ENCODE measurements around the gene SESN3.
A peak's percentile ranks its signal among the peaks of the same experiment; 100 is the strongest.
"Not testable (repeated sequence)": the region's sequence is repeated elsewhere in the genome, so short reads cannot be mapped to it uniquely, and the experiment has no call there.

SESN3 gene, protein sequence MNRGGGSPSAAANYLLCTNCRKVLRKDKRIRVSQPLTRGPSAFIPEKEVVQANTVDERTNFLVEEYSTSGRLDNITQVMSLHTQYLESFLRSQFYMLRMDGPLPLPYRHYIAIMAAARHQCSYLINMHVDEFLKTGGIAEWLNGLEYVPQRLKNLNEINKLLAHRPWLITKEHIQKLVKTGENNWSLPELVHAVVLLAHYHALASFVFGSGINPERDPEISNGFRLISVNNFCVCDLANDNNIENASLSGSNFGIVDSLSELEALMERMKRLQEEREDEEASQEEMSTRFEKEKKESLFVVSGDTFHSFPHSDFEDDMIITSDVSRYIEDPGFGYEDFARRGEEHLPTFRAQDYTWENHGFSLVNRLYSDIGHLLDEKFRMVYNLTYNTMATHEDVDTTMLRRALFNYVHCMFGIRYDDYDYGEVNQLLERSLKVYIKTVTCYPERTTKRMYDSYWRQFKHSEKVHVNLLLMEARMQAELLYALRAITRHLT

GRCh38 chr11:95231127-95231880 is at the start of gene SESN3:
Gene SESN3 (minus strand): TSS chr11:95231202. CDS start chr11:95230860, 342 bp downstream.
- peak; percentile 100 for DNase-seq (ENCODE audit: low spot score)

- DNase-seq (ENCODE audit: low spot score) = no peak
These were observed 49.2 kb upstream of the SESN3 start for GRCh38 chr11:95279921-95280868.

- no peak for DNase-seq (ENCODE audit: low spot score)
These were observed 46.9 kb upstream of the SESN3 start for GRCh38 chr11:95277868-95278267.

- no peak for DNase-seq (ENCODE audit: low spot score)
These were observed 45.1 kb upstream of the SESN3 start for GRCh38 chr11:95276139-95276538.

DNA sequence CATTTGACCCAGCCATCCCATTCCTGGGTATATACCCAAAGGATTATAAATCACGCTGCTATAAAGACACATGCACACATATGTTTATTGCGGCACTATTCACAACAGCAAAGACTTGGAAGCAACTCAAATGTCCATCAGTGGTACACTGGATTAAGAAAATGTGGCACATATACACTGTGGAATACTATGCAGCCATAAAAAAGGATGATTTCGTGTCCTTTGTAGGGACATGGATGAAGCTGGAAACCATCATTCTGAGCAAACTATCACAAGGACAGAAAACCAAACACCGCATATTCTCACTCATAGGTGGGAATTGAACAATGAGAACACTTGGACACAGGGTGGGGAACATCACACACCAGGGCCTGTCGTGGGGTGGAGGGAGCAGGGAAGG is 42.6 kb upstream of the SESN3 start:
- DNase-seq (ENCODE audit: low spot score) = not testable (repeated sequence)

- DNase-seq (ENCODE audit: low spot score) = no peak
These were observed 38.2 kb upstream of the SESN3 start for GRCh38 chr11:95269036-95269819.

DNA sequence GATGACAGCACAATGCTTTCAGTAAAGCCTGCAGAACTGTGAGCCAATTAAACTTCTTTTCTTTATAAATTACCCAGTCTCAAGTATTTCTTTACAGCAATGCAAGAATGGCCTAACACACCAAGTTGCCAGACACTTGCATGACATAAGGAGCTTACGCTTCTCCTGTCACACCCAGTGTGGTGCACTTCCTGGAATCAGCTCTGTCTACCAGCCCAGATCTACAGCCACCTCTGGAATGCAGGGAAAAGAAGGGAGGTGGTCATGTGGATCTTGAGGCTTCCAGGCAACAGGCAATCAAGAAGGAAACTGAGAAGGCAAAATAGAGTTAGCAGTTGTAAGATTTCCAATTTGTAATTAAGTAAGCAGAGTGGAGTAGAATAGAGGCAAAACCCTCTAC is 37.4 kb upstream of the SESN3 start:
- no peak for DNase-seq (ENCODE audit: low spot score)

DNA sequence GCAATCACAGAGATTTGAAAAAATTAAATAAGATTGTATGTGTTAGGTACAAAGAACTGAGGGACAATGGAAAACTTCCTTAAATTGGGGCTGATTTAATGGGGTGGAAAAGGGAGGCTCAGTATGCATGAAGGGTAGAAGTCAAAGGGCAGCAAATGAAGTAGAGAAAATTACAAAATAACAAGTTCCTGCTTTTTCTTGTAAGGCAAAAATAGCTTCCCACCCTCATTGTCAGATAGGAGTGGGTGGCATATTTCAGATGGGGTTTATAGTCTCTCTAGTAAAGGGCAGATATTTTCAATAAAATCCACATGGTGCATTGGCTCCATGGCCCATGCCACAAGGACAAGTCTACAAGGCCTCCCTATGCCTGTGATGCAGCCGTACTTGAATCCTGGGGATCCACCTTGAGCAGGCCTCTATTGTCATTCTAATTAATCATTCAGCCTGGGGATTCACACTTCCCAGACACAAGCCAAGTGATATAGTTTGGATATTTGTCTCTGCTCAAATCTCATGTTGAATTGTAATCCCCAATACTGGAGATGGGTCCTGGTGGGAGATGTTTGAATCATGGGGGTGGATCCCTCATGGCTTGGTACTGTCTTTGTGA is 36.7 kb upstream of the SESN3 start:
- no peak for DNase-seq (ENCODE audit: low spot score)

GRCh38 chr11:95266751-95267374 is 35.9 kb upstream of the SESN3 start:
- no peak for DNase-seq (ENCODE audit: low spot score)

- no peak for DNase-seq (ENCODE audit: low spot score)
These were observed 33.9 kb upstream of the SESN3 start for GRCh38 chr11:95264881-95265280.

DNA sequence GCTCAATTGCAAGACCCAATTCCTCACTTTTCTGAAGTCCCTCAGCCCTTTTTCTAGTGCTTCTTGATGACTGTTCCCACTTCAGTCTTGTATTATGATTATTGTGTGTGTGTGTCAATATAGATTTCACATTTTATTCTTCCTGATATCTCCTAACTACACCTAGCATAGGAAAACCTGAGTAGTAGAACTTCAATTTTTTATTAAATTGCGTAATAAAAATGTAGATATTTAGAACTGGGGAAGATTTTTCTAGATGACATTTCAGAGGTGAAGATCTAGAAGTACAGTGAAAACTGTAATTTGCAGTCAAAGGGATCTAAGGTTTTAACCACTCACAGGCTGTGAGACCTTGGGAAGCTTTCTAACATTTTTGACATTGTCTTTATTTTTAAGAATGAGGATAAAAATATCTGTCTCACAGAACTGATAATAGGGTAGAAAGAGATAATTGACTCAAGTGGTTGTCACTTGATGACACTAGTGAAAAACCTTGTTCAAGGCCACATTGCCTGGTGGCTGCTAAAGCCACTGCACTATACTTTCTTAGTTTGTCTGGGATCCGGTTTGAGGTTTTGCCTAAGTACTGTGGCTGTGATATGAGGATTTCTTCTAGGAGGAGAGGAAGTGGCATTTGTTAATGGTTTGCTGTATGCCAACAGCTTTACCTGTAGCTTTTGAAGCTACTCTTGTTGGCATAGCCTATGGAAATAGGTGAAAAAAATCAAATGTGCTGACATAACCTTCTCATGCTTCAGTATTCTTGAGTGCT is 32.2 kb upstream of the SESN3 start:
- no peak for DNase-seq (ENCODE audit: low spot score)

GRCh38 chr11:95257456-95257971 is 26.5 kb upstream of the SESN3 start:
- no peak for DNase-seq (ENCODE audit: low spot score)

DNA sequence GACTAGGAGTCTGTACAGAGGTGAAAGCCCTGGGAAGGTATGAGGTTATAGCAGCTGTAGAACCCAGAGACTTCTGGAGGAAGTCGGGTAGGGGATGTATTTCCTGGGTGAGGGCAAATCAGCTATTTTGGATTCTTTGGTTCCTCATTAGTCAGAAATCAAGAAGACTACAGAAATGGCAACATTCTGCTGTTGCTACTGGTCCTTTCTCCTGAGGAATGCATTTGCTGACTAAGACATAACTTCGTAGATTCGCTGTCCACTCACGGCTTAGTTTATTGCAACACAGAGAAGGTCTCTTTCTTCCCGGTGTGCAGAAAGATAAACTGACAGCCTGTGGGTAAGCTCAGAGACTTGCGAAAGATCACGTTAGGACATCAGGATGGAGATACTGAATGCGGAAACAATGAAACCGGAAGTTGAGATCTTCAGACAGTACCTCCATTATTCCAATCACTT is 25.3 kb upstream of the SESN3 start:
- no peak for DNase-seq (ENCODE audit: low spot score)

GRCh38 chr11:95255251-95256145 is 24.5 kb upstream of the SESN3 start:
- DNase-seq (ENCODE audit: low spot score) = no peak

DNA sequence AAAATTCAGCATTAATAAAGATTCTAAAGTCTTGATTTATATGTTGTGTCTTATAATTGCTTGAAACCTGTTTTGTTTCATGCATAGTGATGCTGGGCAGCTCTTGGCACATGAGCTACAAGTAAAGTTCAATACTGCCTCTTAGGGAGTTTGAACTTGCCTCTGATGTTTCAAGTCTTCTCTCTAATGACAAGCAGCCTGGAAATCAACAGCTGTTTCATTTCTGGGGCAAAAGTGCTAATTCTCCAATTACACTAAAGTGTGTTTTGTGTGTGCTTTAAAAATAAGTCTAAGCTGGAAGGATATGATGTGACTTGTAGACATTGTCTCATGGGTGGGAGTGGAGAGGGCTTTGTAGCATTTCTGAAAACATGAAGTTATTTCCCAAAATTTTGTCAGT is 23.7 kb upstream of the SESN3 start:
- DNase-seq (ENCODE audit: low spot score) = no peak

DNA sequence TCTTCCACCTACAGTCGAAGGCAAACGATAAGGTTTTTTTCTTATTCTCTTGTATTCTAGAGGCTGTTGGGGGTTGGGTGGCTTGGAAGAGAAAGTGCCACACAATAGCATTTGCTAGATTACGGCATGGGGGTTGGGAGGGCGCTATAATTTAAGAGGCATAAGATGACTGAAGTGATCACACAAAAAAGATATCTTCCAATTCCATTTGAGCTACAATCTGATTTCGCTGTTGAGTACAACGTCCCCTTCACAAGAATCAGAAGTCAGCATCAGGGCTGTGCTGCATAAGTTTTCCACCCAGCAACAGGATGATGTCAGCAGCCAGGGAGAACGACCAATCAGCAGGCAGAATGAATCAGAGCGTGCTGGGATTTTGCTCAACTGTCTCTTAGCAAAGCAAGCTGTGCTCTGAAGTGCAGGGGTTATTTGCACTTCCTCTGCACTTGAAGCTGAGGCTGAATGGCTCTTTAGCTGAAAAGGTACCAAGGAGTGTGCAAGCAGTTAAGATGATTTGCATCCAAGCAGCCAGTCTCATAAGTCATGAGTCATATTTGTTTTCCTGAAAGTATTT is 23.2 kb upstream of the SESN3 start:
- peak; percentile 75 for DNase-seq (ENCODE audit: low spot score)

DNA sequence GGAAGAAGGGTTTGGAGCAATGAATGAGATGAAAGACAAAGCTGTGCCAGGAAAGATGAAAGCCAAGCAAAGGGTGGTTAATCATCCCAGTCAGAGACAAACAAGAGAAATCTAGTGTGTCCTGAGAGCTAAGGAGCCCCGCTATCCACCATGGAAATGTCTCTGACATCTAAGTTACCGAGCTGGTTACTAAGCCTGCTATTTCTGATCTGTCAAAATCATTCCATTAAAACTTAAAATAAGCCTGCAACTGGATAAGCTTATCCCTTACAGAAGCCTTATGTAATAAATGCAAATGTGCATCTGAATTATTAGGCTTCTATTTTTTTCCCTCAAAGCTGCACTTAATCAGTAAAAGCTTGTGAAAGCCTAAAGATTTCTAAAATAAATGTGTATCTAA is 22.1 kb upstream of the SESN3 start:
- no peak for DNase-seq (ENCODE audit: low spot score)

GRCh38 chr11:95252586-95252985 is 21.6 kb upstream of the SESN3 start:
- DNase-seq (ENCODE audit: low spot score) = no peak

Data from SW480 (cell line).